ENCODE data around the gene NPEPL1.

DNA sequence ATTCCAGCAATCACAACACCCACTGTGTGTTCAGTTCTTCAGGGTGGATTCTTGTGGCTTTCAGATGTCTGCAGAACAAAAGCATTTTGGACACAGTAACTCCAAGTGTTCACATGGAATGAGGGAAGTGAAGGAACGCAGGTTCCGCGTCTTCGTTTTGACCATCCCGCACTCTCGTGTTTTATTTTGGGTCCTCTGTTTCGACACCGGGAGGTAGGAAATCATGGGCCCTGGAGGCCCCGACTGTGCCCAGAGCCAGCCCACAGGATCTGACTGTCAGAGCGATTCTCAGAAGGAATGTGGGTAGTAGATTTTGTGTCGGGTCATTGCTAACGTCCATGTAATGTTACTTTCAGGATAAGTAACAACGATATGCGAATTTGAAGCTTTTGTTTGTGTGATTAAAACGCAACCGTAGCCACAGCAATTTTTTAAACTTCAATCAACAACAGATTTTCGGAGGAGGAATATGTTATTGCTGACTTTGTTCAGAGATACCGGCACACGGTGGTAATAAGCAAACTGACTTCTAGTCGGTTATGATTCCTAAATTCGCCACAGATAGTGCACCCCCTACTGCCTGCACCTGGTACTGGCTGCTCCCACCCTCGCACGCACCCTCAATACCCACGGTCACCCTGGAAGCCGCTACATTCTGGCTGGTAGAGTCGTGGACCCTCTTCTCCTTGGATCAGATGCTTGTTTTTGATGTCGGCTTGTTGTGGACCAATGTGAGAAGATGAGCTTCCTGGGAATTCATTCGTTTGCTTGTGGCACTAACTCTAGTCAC lies 10.5 kb downstream of the NPEPL1 start:
- TF ChIP-seq POLR2A (IDR thresholded peaks at IDR 0.05): no peak
- TF ChIP-seq, protein P1, sequence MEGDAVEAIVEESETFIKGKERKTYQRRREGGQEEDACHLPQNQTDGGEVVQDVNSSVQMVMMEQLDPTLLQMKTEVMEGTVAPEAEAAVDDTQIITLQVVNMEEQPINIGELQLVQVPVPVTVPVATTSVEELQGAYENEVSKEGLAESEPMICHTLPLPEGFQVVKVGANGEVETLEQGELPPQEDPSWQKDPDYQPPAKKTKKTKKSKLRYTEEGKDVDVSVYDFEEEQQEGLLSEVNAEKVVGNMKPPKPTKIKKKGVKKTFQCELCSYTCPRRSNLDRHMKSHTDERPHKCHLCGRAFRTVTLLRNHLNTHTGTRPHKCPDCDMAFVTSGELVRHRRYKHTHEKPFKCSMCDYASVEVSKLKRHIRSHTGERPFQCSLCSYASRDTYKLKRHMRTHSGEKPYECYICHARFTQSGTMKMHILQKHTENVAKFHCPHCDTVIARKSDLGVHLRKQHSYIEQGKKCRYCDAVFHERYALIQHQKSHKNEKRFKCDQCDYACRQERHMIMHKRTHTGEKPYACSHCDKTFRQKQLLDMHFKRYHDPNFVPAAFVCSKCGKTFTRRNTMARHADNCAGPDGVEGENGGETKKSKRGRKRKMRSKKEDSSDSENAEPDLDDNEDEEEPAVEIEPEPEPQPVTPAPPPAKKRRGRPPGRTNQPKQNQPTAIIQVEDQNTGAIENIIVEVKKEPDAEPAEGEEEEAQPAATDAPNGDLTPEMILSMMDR (IDR thresholded peaks at IDR 0.05): no peak
